Measurements from ENCODE around the gene OMP.
"Not testable (repeated sequence)": the region's sequence is repeated elsewhere in the genome, so short reads cannot be mapped to it uniquely, and the experiment has no call there.

The OMP gene, protein sequence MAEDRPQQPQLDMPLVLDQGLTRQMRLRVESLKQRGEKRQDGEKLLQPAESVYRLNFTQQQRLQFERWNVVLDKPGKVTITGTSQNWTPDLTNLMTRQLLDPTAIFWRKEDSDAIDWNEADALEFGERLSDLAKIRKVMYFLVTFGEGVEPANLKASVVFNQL

GRCh38 chr11:77102246-77103210 is at the start of gene OMP:
OMP (plus strand) TSS chr11:77102840; CDS start chr11:77102840, 0 bp downstream.
- no peak for DNase-seq (ENCODE audit: low spot score)

GRCh38 chr11:77053217-77054015 is 49.2 kb upstream of the OMP start:
- no peak for DNase-seq (ENCODE audit: low spot score)

DNA sequence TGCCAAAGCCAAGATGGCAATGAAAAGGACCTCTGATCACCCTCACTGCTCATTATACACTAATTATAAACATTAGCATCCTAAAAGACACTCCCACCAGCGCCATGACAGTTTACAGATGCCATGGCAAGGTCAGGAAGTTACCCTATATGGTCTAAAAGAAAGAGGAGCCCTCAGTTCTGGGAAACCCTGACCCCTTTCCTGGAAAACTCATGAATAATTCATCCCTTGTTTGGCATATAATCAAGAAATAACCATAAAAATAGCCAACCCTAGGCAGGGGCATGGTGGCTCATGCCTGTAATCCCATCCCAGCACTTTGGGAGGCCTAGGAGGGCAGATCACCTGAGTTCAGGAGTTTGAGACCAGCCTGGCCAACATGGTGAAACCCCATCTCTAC is 48.6 kb upstream of the OMP start:
- no peak for DNase-seq (ENCODE audit: low spot score)

DNA sequence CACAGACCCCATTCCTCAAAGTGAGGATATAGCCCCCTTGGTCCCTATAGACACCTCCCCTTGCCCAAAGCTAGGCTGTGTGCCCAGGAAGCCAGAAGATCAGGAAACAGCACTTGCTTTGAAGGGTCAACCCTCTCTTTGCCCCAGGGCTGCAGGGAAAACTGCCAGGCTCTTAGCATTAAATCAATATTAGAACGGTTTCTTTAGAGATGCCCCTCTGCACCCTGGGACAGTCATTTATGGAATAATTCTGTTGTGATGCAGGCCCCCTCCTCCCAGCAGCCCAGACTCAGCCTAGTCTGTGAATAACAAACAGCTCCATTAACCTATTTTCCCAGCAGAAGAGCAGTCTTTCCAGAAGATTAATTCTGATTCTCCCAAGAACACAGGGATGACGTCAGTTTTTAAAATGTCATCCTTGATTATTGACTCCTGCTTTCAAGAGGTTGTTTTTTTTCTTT is 47.5 kb upstream of the OMP start:
- no peak for DNase-seq (ENCODE audit: low spot score)

DNA sequence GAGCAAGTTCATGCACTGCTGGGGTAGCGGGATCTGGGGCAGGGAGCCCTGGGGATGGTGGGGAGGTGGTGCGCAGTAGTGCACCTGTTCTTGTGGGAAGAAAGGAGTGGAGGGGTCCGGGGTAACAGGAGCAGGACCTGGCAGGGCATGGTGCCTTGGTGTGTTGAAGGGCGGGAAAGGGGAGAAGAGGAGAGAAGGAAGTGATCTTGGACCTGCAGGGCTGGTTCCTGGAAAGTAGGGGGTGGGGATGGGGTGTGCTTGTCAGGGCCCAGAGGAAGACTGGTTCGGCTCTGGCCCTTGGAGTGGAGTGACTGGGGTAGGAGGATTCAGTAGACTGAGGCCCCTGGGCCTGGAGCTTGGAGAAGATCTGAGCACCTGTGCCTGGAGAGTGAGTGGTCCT is 46.7 kb upstream of the OMP start:
- DNase-seq (ENCODE audit: low spot score): no peak

- DNase-seq (ENCODE audit: low spot score): no peak
Measured at GRCh38 chr11:77056814-77057402, 45.7 kb upstream of the OMP start.

- DNase-seq (ENCODE audit: low spot score): no peak
Measured at GRCh38 chr11:77057938-77058474, 44.6 kb upstream of the OMP start.

GRCh38 chr11:77058900-77059299 is 43.7 kb upstream of the OMP start:
- DNase-seq (ENCODE audit: low spot score): no peak

DNA sequence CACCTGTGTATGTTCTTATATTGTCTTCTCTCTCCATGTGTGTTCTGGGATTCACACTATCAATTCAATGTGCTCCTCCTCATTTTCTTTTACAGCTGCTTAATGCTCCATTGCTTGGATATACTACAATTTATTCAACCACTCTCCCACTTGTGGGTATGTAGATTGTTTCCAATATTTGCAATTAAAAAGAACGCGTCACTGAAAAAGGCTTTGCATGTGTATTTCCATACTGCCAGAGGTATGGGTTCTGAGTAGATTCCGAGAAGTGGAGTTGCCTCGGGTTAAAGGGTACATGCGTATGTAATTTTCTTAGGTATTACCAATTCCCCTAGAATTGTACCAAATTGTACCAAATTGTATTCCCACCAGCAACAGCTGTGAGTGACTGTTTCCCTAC is 42.8 kb upstream of the OMP start:
- DNase-seq (ENCODE audit: low spot score): no peak

DNA sequence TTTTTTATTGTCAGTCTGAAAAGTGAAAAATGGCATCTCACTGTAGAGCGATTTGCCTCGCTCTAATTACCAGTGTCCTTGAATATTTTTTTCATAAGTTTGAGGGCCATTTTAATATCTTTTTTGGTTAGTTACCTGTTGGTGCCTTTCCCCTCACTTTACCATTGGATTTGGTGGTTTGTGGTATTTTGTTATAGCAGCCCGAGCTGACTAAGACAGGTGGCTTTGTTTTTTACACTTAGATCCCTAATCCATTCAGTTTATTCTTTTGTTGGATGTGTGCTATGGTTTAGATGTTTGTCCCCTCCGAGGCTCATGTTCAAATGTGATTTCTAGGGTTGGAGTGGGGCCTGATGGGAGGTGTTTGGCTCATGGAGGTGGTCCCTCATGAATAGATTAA is 42.4 kb upstream of the OMP start:
- DNase-seq (ENCODE audit: low spot score): no peak

DNA sequence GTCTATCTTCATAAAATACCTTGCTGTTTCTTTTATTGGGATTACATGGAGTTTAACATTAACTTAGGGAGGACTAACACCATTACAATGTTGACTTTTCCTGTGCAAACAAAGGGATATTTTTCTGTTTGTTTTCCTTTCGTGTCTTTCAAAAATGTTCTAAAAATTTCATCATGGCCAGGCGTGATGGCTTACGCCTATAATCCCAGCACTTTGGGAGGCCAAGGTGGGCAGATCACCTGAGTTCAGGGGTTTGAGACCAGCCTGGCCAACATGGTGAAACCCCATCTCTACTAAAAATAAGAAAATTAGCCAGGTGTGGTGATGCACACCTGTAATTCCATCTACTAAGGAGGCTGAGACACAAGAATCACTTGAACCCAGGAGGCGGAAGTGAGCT is 41.4 kb upstream of the OMP start:
- DNase-seq (ENCODE audit: low spot score): not testable (repeated sequence)

DNA sequence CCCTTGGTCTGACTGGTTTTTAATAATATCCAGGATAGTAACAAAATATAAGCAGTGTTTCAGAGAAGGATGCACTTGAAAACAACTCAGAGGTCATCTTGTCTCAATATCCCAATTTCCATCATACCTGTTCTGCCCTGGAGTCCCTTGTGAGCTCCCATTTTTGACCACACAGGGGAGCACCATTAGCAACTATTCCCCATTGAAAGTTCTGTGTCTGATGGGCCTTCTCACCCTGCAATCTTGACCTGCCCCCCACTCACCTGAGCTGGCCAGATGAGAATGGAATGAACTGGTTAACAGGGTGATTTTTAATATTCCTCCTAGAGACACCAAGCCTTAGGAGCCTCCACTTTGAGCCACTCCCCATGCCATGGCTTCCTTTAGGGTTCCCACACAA is 39.7 kb upstream of the OMP start:
- no peak for DNase-seq (ENCODE audit: low spot score)

- no peak for DNase-seq (ENCODE audit: low spot score)
Measured at GRCh38 chr11:77063407-77063806, 39.2 kb upstream of the OMP start.

GRCh38 chr11:77063861-77064260 is 38.8 kb upstream of the OMP start:
- DNase-seq (ENCODE audit: low spot score): no peak

- DNase-seq (ENCODE audit: low spot score): no peak
Measured at GRCh38 chr11:77064648-77065217, 37.9 kb upstream of the OMP start.

DNA sequence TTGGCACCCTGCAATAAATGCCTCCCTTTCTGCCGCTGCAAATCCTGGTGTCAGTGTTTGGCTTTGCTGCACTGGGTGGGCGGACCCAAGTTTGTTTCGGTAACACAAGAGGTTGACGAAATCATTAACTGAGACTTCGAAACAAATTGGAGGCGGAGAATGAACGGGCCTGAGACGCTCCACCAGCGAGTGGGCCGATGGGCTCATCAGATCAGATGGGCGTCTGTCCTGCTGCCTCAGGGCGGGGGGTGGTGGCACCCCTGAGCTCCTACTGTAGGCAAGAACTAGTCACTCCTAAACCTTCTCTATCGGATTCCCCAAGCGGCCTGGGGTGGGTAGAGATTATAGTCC is 36.8 kb upstream of the OMP start:
- peak; percentile 66 for DNase-seq (ENCODE audit: low spot score)

GRCh38 chr11:77066229-77067042 is 36.2 kb upstream of the OMP start, which contains the start of gene CAPN5:
CAPN5 (plus strand) TSS chr11:77066971; CDS start chr11:77084887, 17,916 bp downstream.
- DNase-seq (ENCODE audit: low spot score): peak; percentile 99

GRCh38 chr11:77067861-77068443 is 34.7 kb upstream of the OMP start:
- DNase-seq (ENCODE audit: low spot score): no peak

DNA sequence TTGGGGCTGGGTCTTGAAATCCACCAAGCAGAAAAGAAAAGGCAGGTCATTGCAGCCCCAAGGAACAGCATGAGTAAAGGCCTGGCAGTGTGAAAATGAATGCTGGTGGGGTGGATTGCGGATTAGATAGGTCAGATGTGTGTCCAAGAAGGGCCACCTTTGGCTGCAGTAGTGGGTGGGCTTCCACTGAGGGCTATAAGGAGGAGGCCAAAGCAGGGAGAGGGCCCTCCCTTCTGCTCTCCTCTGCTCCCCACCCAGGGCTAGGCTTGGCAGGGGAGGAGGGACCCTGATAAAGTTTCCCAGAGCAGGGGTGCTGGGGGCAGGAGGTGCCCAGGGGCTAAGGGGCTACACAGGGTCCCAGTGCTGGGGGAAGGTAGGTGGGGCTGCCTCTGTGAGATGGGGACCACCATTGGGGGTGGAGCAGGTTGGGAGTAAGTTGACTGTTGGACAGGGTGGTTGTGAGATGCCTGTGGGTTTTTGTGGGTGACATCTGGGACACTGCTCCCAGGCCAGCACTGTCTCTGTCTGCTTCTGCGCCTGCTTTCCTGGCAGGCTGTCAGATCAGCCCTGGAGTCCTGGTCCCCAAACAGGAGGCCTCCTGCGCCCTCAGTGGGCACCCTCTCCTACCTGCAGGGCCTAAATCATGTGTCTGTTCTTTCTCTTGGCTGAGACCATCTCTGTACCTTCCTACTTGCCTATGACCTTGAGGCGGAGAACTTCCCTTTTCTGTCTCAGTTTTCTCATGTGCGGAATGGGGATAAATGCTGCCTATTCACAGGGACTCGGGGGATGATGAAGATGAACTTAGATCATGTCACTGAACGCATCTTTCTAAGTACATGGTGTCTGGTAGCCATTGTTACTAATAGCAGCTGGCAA is 33.9 kb upstream of the OMP start:
- no peak for DNase-seq (ENCODE audit: low spot score)
